SK-N-SH treated with all-trans-retinoic acid at 6 μM for 48 hours (cell line): ENCODE measurements around the gene MID1.

Source experiments
- PATZ1 ChIP-seq: fragments of 250-450 bp; sonication (Bioruptor Pico); IDR thresholded peaks from 2 replicates; pipeline ENCODE4 v1.8.0; 2020; ENCODE audit warnings: mild to moderate bottlenecking, moderate library complexity, borderline replicate concordance
- PPARA ChIP-seq: fragments of 250-450 bp; sonication (Bioruptor Pico); IDR thresholded peaks from 2 replicates; pipeline ENCODE4 v1.5.0; 2020; ENCODE audit warnings: mild to moderate bottlenecking, borderline replicate concordance
- TCF4 ChIP-seq: fragments of 250-450 bp; sonication (Bioruptor Pico); IDR thresholded peaks from 2 replicates; pipeline ENCODE4 v1.8.0; 2021; ENCODE audit warnings: mild to moderate bottlenecking, moderate library complexity, borderline replicate concordance
- ZNF70 ChIP-seq: fragments of 450-650 bp; formaldehyde crosslinking; IDR thresholded peaks from 2 replicates; pipeline ENCODE4 v1.5.0; 2020; ENCODE audit warnings: mild to moderate bottlenecking, moderate library complexity
- TF ChIP-seq, protein P1 (sequence below): fragments of 250-450 bp; sonication (Bioruptor Pico); IDR thresholded peaks from 2 replicates; pipeline ENCODE4 v1.8.0; 2021; ENCODE audit warnings: low read depth, mild to moderate bottlenecking, moderate library complexity, borderline replicate concordance

DNA sequence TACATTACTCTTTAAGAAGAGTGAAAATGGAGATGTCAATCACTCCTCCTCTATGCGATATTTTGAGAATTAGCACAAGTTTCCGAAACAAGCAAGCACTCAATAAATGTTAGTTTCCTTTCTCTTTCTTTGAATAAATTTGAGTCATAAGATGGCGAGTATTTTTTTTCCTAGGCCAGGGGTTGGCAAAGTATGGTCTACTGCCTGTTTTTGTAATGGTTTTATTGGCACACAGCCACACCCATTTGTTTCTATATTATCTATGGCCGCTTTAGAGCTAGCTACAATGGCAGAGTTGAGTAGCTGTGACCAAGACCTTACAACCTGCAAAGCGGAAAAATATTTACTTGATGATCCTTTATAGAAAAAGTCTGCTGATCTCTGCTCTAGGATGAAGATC, 139.5 kb downstream of the MID1 start:
- no peak for TF ChIP-seq TCF4 (CRISPR knock-in tag)
- TF ChIP-seq ZNF70 (CRISPR knock-in tag): no peak
- no peak for TF ChIP-seq PPARA (CRISPR knock-in tag)
- no peak for TF ChIP-seq PATZ1
- TF ChIP-seq, protein P1, sequence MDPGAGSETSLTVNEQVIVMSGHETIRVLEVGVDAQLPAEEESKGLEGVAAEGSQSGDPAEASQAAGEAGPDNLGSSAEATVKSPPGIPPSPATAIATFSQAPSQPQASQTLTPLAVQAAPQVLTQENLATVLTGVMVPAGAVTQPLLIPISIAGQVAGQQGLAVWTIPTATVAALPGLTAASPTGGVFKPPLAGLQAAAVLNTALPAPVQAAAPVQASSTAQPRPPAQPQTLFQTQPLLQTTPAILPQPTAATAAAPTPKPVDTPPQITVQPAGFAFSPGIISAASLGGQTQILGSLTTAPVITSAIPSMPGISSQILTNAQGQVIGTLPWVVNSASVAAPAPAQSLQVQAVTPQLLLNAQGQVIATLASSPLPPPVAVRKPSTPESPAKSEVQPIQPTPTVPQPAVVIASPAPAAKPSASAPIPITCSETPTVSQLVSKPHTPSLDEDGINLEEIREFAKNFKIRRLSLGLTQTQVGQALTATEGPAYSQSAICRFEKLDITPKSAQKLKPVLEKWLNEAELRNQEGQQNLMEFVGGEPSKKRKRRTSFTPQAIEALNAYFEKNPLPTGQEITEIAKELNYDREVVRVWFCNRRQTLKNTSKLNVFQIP: no peak
